ENCODE data around the gene COMMD4.
"Not testable (repeated sequence)": the region's sequence is repeated elsewhere in the genome, so short reads cannot be mapped to it uniquely, and the experiment has no call there.

Gene COMMD4

DNA sequence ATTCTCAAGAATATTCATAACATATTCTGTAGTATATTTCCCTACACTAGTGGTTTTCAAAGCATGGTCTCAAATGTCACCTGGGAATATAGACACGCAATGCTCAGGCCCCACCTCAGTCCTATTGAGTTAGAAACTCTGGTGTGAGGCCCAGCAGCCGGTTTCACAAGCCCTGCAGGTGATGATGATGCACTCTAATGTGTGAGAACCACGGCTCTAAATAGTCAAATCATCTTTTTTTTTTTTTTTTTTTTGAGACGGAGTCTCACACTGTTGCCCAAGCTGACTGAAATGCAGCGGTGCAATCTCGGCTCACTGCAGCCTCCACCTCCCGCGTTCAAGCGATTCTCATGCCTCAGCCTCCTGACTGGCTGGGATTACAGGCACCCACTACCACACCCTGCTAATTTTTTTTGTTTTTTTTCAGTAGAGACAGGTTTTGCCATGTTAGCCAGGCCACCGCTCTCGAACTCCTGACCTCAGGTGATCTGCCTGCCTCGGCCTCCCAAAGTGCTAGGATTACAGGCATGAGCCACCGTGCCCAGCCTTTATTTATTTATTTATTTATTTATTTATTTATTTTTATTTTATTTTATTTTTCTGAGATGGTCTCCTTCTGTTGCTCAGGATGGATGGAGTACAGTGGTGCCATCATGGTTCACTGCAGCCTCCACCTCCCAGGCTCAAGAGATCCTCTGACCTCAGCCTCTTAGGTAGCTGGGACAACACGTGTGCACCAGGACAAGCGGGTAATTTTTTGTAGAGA lies 2.0 kb upstream of the COMMD4 start:
- not testable (repeated sequence) for DNase-seq

DNA sequence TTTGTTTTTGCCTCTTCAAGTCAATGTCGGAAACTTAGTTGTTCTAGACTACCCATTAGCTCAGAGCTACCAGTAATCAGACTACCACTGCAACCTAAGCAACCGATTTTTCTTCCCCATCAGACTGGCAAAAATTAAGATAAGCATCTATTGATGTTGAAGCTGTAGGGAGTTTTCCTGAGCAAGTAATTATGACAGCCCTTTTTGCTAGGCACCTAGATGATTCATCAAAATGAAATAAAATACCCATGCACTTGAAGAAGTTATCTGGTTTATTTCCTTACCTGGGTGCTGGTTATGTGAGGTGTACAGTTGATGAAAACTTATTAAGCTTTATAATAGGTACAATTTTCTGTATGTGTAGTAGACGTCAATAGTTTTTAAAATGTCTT lies 554 bp upstream of the COMMD4 start:
- DNase-seq = no peak

DNA sequence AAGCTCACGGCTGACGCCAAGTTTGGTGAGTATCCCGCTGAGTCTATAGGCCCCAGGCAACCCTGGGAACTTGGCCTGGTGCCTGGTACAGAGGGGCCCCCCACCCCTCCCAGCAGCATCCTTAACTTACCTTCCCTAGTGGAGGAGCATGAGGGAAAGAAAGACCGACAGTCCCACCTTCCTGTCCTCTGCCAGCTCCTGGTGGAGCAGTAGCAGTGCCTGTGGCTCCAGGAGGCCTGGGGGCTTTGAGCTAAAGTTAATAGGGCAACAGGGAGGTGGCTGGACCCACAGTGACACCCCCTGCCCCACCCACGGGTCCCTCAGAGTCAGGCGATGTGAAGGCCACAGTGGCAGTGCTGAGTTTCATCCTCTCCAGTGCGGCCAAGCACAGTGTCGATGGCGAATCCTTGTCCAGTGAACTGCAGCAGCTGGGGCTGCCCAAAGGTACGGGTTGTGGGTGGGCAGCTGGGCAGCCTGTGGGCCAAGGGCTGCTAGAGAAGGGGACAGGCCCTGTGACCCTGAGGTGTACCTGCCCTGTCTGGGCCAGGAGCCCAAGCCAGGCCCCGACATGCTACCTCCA lies 2.9 kb downstream of the COMMD4 start:
- DNase-seq = no peak

DNA sequence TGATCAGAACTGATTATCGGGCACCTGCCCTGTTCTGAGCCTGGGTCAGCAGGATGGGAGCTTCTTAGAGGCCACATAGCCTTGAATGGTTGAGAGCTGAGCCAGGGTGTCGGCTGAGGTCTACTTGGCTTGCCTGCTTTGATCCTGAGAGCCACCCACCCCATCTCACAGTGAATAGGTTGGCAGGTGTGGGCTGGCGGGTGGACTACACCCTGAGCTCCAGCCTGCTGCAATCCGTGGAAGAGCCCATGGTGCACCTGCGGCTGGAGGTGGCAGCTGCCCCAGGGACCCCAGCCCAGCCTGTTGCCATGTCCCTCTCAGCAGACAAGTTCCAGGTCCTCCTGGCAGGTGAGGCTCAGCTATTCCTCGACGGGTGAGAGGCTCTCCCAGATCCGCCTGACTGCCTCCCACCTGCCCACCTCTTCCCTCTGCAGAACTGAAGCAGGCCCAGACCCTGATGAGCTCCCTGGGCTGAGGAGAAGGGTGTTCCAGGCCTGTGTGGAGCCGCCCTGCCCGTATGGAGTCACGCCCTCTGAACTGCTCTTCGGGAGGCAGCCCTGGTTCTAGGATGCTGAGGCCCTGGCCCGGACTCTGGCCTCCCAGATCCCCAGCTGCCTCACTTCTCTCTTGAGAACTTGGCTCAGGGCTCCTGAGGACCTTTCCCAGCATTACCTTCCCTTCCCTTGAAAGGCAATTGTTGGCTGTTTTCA lies 3.8 kb downstream of the COMMD4 start:
- no peak for DNase-seq

GRCh38 chr15:75342221-75342620 lies 6.4 kb downstream of the COMMD4 start:
- DNase-seq = no peak

DNA sequence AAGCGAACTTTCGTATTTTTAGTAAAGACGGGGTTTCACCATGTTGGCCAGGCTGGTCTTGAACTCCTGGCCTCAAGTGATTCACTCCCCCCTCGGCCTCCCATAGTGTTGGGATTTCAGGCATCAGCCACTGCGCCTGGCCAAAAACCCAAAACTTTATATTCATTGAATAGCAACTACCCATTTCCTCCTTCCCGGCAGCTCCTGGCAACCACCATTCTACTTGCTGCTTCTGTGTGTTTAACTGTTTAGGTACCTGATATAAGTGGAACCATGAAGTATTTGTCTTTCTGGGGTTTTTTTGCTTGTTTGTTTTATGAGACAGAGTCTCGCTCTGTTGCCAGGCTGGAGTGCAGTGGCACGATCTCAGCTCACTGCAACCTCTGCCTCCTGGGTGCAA lies 8.1 kb downstream of the COMMD4 start:
- not testable (repeated sequence) for DNase-seq

DNA sequence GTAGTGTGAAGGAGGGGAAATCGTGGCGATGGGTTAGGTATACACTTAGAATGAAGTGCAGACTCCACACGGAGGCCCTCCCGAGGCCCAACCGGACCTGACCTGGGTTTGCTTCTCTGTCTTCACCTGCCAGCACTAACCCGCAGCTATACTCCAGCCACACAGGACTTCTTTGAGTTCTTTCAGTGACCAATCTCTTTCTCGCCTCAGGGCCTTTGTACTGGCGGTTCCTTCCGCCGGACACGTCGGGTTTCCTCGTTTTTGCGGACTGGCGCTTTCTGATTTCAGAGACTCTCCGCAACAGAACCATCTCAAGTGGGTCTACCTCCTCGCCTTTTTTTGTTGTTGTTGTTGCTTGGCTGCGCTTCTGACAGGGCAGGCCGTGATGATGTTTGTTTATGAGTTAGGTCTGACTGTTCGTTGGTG lies 10.9 kb downstream of the COMMD4 start, which contains the start of gene NEIL1:
Gene NEIL1 (plus strand): TSS at position 244 of the 426 bp plus-strand sequence. CDS start 1,867 bp downstream, outside the sequence.
- no peak for DNase-seq

DNA sequence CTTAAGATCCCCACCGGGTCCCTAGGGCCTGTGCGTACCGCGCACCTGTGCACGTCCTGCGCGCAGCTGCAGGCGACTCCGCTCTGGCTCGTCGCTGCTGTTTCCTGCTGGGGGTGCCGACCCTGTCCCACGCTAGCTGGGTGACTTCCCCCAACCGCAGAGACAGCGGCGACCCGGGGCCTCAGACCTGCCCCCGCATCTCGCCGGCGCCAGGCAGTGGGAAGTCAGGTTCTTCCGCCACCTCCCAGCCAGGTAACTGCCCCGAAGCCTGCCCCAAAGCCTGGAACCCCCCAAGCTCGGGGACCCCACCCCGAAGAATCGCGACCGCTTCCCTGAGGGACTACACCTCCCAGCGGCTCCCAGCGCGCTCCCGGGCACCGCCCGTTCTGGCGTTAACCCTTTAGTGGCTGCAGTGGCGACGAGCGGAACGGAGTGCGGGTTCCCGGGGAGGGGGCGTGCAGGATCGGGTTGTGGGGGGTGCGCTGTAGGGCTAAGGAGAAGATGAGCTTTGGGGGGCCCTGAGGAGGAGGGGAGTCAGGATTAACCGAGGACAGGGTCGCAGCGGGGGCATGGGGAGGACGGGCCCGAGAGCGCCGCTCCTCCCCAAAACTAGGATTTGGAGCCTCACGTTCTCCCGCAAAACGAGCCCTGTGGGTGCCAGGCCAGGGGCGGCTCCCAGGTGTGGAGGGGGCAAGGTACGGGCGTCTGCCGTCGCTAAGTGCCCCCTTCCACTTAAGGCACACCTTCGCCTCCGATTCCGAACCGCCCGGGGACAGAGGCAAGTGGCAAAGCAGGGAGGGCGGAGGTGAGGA lies 11.6 kb downstream of the COMMD4 start:
- peak; percentile 57 for DNase-seq

DNA sequence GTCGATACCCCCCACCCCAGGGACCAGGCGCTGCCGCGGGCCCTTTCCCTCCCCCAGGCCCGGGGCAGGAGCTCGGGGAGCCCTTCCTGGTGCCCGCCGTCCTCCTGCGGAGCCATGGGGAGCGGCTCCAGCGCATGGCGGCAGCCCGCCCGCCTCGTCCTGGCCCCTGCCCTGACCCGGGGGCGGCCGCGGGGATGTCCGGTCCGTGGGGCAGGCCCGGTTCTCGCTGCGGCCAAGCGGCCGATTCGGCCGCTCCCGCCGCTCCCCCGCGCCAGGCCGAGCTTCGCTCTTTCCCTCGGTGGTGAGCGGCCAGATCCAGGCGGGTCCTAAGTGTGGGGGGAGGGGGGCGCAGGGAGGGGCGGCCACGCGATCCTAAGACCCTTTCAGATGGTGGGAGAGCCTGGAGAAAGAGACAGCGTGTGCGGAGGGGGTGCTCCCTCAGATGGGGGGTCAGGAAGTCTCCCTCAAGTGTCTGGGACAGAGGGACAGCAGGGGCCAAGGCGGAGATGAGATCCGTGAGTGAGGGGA lies 12.2 kb downstream of the COMMD4 start:
- no peak for DNase-seq

- no peak for DNase-seq
These were observed 12.9 kb downstream of the COMMD4 start for GRCh38 chr15:75348562-75349350.

DNA sequence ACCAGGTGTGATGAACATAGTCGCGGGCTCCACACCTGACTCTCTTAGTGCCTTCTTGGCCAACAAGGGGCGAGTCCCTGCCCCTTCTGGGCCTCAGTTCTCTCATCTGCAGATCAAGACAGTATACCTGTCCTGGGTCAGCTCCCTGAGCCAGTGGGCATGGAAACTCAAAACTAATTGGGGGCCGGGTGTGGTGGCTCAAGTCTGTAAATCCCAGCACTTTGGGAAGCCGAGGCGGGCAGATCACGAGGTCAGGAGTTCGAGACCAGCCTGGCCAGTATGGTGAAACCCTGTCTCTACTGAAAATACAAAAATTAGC lies 13.4 kb downstream of the COMMD4 start:
- not testable (repeated sequence) for DNase-seq

GRCh38 chr15:75349851-75350588 lies 14.2 kb downstream of the COMMD4 start:
- DNase-seq = peak; percentile 82

DNA sequence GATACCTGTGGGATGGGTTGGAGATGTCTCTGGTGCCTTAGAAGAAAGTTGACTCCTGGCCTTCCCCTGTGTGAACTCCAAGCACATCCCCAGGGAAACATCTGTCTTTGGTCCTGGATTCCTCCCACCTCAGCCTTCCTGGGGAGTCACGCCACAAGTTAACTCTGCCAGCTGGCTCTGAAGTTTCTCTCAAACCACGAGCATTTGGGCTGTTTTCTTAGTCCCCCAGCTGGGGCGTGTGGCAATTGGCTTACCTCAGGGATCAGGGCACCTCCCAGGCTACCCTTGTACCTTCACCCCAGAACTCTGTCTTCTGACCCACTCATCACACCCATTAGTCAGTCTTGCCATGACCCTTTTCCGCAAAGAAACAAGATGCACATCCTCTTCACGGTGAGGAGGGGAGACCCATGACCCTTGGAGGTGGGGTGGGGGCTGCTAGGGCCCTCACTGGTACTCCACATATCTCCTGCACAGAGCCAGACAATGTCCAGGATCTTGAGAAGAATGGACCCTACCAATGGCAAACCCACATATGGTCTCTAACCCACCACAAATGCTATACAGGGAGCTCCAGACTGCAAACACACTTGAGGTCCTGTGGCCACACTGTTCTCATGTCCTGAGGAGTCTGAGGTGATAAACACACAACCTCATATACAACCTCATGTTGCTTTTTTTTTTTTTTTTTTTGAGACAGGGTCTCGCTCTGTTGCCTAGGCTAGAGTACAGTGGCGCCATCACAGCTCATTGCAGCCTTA lies 14.9 kb downstream of the COMMD4 start:
- DNase-seq = no peak

DNA sequence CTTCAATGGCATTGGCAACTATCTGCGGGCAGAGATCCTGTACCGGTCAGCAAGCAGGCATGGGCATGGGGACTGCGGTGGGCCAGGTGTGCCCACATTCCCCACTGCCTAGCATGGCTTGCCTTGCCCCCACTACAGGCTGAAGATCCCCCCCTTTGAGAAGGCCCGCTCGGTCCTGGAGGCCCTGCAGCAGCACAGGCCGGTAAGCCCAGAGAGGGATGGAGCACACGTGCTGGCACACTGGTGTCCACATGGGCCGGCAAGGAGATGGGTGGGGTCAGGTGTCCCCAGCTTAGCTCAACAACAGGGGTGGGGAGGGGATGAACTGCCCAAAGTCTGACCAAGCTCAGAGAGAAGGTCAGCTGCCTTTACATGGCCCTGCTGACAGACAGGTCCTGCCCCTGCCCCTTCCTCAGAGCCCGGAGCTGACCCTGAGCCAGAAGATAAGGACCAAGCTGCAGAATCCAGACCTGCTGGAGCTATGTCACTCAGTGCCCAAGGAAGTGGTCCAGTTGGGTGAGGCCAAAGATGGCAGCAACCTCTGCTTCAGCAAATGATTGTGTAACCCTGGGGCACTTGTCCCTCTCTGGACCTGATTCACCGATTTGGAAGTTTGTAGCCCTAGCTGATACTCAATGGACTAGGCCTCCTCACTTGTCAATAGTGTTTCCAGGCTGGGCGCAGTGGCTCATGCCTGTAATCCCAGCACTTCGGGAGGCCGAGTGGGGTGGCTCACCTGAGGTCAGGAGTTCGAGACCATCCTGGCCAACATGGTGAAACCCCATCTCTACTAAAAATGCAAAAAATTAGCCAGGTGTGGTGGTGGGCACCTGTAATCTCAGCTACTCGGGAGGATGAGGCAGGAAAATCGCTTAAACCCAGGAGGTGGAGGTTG lies 16.6 kb downstream of the COMMD4 start:
- no peak for DNase-seq

GRCh38 chr15:75353604-75354003 lies 17.7 kb downstream of the COMMD4 start:
- no peak for DNase-seq

DNA sequence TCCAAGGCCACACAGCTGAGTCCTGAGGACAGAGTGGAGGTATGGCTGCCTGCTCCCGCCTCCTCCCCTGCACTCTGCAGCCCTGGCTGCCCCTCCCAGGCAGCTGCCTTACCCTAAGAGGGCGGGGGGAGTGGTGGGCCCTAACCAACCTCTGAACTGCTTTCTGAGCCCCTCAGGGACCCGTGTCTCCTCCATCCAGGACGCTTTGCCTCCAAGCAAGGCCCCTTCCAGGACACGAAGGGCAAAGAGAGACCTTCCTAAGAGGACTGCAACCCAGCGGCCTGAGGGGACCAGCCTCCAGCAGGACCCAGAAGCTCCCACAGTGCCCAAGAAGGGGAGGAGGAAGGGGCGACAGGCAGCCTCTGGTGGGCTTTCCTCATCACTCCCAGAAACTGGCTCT lies 18.6 kb downstream of the COMMD4 start:
- DNase-seq = no peak

- DNase-seq = no peak
These were observed 19.5 kb downstream of the COMMD4 start for GRCh38 chr15:75355369-75355768.

DNA sequence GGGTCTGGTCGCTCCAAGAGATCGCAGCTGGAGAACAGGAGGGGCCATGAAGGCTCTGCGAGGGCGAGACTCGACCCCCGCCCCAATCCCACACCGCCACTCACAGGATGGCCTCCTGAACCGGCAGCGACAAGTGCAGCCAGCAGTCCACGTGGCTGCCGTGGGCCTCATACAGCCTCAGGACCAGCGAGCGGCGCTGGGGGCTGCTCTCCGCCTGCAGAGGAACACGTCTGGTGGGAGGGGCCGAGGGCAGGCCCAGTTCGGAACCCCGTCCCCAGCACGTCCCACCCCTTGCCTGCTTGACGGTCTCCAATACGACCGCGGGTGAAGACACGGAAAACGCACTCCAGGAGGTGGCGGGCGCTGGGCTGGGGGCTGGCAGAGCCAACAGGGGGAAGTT lies 20.1 kb downstream of the COMMD4 start:
- no peak for DNase-seq

DNA sequence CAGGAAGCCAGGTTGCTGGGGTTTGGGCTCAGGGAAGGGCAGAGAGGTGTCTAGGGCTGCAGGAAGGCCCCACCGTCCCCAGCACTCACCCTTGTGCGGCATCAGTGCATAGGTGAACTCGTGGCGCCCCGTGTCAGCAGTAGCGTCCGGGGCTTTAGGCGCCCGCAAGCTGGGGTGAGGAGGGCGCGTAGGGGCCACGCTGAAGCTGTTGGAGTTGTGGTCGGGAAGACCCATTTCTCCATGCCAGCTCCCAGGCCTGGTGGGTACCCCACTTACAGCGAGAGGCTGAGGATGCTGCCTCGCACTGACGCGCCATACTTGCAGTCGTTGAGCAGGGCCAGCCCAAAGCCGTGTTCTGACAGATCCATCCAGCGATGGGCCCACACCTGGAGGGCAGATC lies 20.7 kb downstream of the COMMD4 start:
- no peak for DNase-seq
